GM04504 (cell line): ENCODE data around the gene G3BP1.
"Not testable (repeated sequence)": the region's sequence is repeated elsewhere in the genome, so short reads cannot be mapped to it uniquely, and the experiment has no call there.

Source experiments
- DNase-seq: peaks from one replicate; pipeline ENCODE4 v3.0.0-alpha.2; 2012; ENCODE audit warnings: low read depth

Gene G3BP1

GRCh38 chr5:151798674-151799073 is 26.9 kb downstream of the G3BP1 start:
- no peak for DNase-seq

- no peak for DNase-seq
These were observed 27.7 kb downstream of the G3BP1 start for GRCh38 chr5:151799407-151799806.

GRCh38 chr5:151800532-151800931 is 28.8 kb downstream of the G3BP1 start:
- no peak for DNase-seq

- DNase-seq = peak; percentile 84
These were observed 33.9 kb downstream of the G3BP1 start for GRCh38 chr5:151805414-151806223.

GRCh38 chr5:151808451-151809169 is 36.9 kb downstream of the G3BP1 start:
- DNase-seq = no peak

GRCh38 chr5:151810449-151810848 is 38.7 kb downstream of the G3BP1 start:
- DNase-seq = no peak

GRCh38 chr5:151810897-151811296 is 39.1 kb downstream of the G3BP1 start:
- DNase-seq = no peak

- no peak for DNase-seq
These were observed 40.0 kb downstream of the G3BP1 start for GRCh38 chr5:151811593-151812321.

- DNase-seq = no peak
These were observed 41.1 kb downstream of the G3BP1 start for GRCh38 chr5:151812757-151813309.

GRCh38 chr5:151815051-151815450 is 43.3 kb downstream of the G3BP1 start:
- DNase-seq = no peak

- DNase-seq = no peak
These were observed 48.1 kb downstream of the G3BP1 start for GRCh38 chr5:151819830-151820229.

- DNase-seq = no peak
These were observed 48.5 kb downstream of the G3BP1 start for GRCh38 chr5:151820271-151820670.

- no peak for DNase-seq
These were observed 49.1 kb downstream of the G3BP1 start for GRCh38 chr5:151820903-151821302.

- DNase-seq = no peak
These were observed 50.4 kb downstream of the G3BP1 start for GRCh38 chr5:151822141-151822540.

GRCh38 chr5:151825445-151825844 is 53.7 kb downstream of the G3BP1 start:
- DNase-seq = no peak

GRCh38 chr5:151829370-151829769 is 57.6 kb downstream of the G3BP1 start:
- DNase-seq = no peak

GRCh38 chr5:151832843-151833242 is 61.1 kb downstream of the G3BP1 start:
- DNase-seq = not testable (repeated sequence)

- DNase-seq = no peak
These were observed 75.0 kb downstream of the G3BP1 start for GRCh38 chr5:151846765-151847164.

- DNase-seq = no peak
These were observed 76.1 kb downstream of the G3BP1 start for GRCh38 chr5:151847871-151848270.

GRCh38 chr5:151855701-151856100 is 83.9 kb downstream of the G3BP1 start:
- DNase-seq = no peak

GRCh38 chr5:151856861-151857260 is 85.1 kb downstream of the G3BP1 start:
- no peak for DNase-seq

GRCh38 chr5:151860867-151861266 is 89.1 kb downstream of the G3BP1 start:
- not testable (repeated sequence) for DNase-seq
